ENCODE measurements around the gene CSNK1G3. TPM values are rescaled to one million over a fixed set of nuclear protein-coding genes. Genes with fewer than 3 reads are reported as not detected.

CSNK1G3 gene
- total RNA-seq, 1 experiment from 2014 or later = 48.3 TPM

- H3K27me3 ChIP-seq (ENCODE audit: insufficient read depth, low read length) = no peaks in the 10 kb centered on the region
- H2BK20ac ChIP-seq (ENCODE audit: low read depth, low read length, poor library complexity, severe bottlenecking) = no peak overlapping the region
- no peak overlapping the region for H3K9ac ChIP-seq (ENCODE audit: extremely low read depth, insufficient read length, low read length)
- H3K56ac ChIP-seq (ENCODE audit: insufficient read length, low read depth, low read length) = no peak overlapping the region
- H4K5ac ChIP-seq (ENCODE audit: insufficient read length, low read depth, low read length) = no peak overlapping the region
- H3K23me2 ChIP-seq (ENCODE audit: insufficient read length, low read depth, low read length, poor library complexity, severe bottlenecking) = no peaks in the 10 kb centered on the region
- no peaks in the 10 kb centered on the region for H3K9me3 ChIP-seq (ENCODE audit: control insufficient read depth, low read depth, low read length)
- H3K14ac ChIP-seq (ENCODE audit: insufficient read depth, low read length) = no peak overlapping the region
- peaks cover 6% of the 10 kb centered on the region; the same call in 1 of the 2 replicates for H3K79me2 ChIP-seq (ENCODE audit: insufficient read depth, low read length)
- H2AK5ac ChIP-seq (ENCODE audit: insufficient read length, low read length) = no peak overlapping the region
- H3K79me1 ChIP-seq (ENCODE audit: insufficient read depth, low read depth, low read length, poor library complexity, severe bottlenecking) = peaks cover 12% of the 10 kb centered on the region
- Mint-ChIP-seq H3K9me3 (no peaks in the 10 kb centered on the region), H3K4me1 (peaks cover 4 to 6% of the 10 kb centered on the region in 2 experiments; a peak in 3 of 4 replicates), H3K27ac (no peak overlapping the region), H3K27me3 (ENCODE audit: low read depth) (no peaks in the 10 kb centered on the region), H3K4me3 (no peak overlapping the region), H3K36me3 (ENCODE audit: insufficient read depth in 1 of 3, low read depth in 3 of 3) (peaks cover 0 to 2% (median 2%) of the 10 kb centered on the region in 3 experiments; a peak in 1 of 7 replicates)
- H3K23ac ChIP-seq (ENCODE audit: insufficient read length, low read depth, low read length) = no peak overlapping the region
- H3K27ac ChIP-seq (ENCODE audit: insufficient read length, low read depth, low read length) = no peak overlapping the region
- H2BK15ac ChIP-seq (ENCODE audit: low read depth, low read length) = no peak overlapping the region
- H3T11ph ChIP-seq (ENCODE audit: low read length) = no peak overlapping the region
- no peak overlapping the region for H4K8ac ChIP-seq (replicated peaks; ENCODE audit: insufficient read length, low read depth, low read length)
- no peak overlapping the region for H3K4ac ChIP-seq (ENCODE audit: low read depth, low read length)
- no peak overlapping the region for H2AFZ ChIP-seq (ENCODE audit: low read length)
- no peak overlapping the region for H4K91ac ChIP-seq (ENCODE audit: insufficient read length, low read depth, low read length)
- H3K18ac ChIP-seq (ENCODE audit: insufficient read length, low read depth, low read length) = no peak overlapping the region
- no peak for TF ChIP-seq CTCF (conservative IDR thresholded peaks at IDR 0.05)
- no peaks in the 10 kb centered on the region for H4K20me1 ChIP-seq (ENCODE audit: control insufficient read depth, insufficient read depth, insufficient read length)
- H3K4me1 ChIP-seq (ENCODE audit: insufficient read depth, low read length) = no peaks in the 10 kb centered on the region
- H2BK5ac ChIP-seq (ENCODE audit: insufficient read length, low read length) = no peak overlapping the region
- H3K4me2 ChIP-seq (ENCODE audit: insufficient read depth, insufficient read length, low read length) = no peak overlapping the region
- H2BK12ac ChIP-seq (ENCODE audit: insufficient read length, low read depth, low read length) = no peak overlapping the region
- DNase-seq = no peak
- no peak overlapping the region for H2BK120ac ChIP-seq (ENCODE audit: low read depth, low read length, poor library complexity, severe bottlenecking)
These were observed 16.1 kb downstream of the CSNK1G3 start for GRCh38 chr5:123528065-123528464.

All from H9 (cell line).